Thymus (tissue), 11 donors: ENCODE data around the gene PDE1A. TPM values are rescaled to one million over a fixed set of nuclear protein-coding genes. Genes with fewer than 3 reads are reported as not detected.

ENCODE experiments used
- DNase-seq, 9 donors: peaks; one replicate each; pipeline ENCODE4 v3.0.0-alpha.2; 2013; ENCODE audit warnings: low spot score in 9 of 9, low read depth in 6 of 9, missing footprints in 1 of 9
- H3K27ac ChIP-seq, 2 donors: one replicate each; pipeline ENCODE4 v1.5.1; 2013; ENCODE audit warnings: control low read depth in 1 of 2, low read depth in 1 of 2, low read length in 1 of 2, mild to moderate bottlenecking in 1 of 2, moderate library complexity in 1 of 2
- H3K27me3 ChIP-seq, 2 donors: one replicate each; pipeline ENCODE4 v1.5.1; 2013; ENCODE audit warnings: low read length in 1 of 2; ENCODE audit not compliant: control insufficient read depth in 2 of 2, insufficient read depth in 1 of 2
- H3K36me3 ChIP-seq, 2 donors: one replicate each; pipeline ENCODE4 v1.5.1; 2013; ENCODE audit warnings: low read length in 1 of 2, mild to moderate bottlenecking in 1 of 2, moderate library complexity in 1 of 2; ENCODE audit not compliant: control insufficient read depth in 2 of 2, insufficient read depth in 2 of 2
- H3K4me1 ChIP-seq, 2 donors: one replicate each; pipeline ENCODE4 v1.5.1; 2013; ENCODE audit warnings: low read length in 2 of 2; ENCODE audit not compliant: control insufficient read depth in 2 of 2, insufficient read depth in 2 of 2
- H3K4me3 ChIP-seq, 2 donors: one replicate each; pipeline ENCODE4 v1.5.1; 2013; ENCODE audit warnings: low read length in 2 of 2, control low read depth in 1 of 2, mild to moderate bottlenecking in 1 of 2
- H3K9me3 ChIP-seq, 2 donors: one replicate each; pipeline ENCODE4 v1.5.1; 2013; ENCODE audit warnings: low read length in 1 of 2, mild to moderate bottlenecking in 1 of 2; ENCODE audit not compliant: control insufficient read depth in 2 of 2, insufficient read depth in 1 of 2
- WGBS: extraction: QIAGEN DNeasy Blood & Tissue Kit; methylation state at CpG from one replicate; pipeline ENCODE4 v1.1.7; 2013; 5-methylcytosine and 5-hydroxymethylcytosine counted together
- polyA plus RNA-seq: library from polyadenylated mRNA; stranded (reverse); fragments of 200-250 nt; gene quantifications from one replicate; pipeline ENCODE4 v1.2.3, GENCODE V29; 2013
- total RNA-seq: library from RNA; stranded (reverse); fragments of 120-200 nt; gene quantifications from one replicate; pipeline ENCODE4 v1.2.4, GENCODE V29; 2013
- donor health status: healthy.

The PDE1A gene
- total and polyA plus RNA-seq, 2 donors: 7.7 to 13.0 TPM

DNA sequence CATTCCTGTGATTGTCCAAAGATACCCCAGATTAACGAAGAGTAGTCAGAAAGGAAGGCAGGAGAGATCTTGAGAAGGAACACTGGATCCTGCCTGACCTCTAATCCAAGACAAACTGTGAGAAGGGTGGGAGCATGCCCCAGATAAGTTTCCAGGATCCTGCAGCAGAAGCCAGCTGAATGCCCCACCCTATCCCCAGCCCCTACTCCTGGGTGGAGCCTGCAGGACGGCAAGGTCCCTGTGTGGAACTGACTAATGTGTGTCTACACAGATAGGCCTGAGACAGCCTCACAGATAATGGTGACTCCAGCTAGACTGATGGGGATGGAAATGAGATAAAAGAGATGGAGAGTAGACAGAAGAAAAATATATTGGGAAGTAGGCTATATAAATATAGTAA is 174.3 kb downstream of the PDE1A start:
- Histone ChIP-seq H3K27ac (no peak overlapping the region), H3K36me3 (no peaks in the 10 kb centered on the region), H3K27me3 (no peaks in the 10 kb centered on the region), H3K4me3 (no peak overlapping the region), H3K4me1 (no peaks in the 10 kb centered on the region), H3K9me3 (no peaks in the 10 kb centered on the region)
- WGBS: 94% methylated on average over 2 of the region's 2 CpGs
- DNase-seq: no peak

DNA sequence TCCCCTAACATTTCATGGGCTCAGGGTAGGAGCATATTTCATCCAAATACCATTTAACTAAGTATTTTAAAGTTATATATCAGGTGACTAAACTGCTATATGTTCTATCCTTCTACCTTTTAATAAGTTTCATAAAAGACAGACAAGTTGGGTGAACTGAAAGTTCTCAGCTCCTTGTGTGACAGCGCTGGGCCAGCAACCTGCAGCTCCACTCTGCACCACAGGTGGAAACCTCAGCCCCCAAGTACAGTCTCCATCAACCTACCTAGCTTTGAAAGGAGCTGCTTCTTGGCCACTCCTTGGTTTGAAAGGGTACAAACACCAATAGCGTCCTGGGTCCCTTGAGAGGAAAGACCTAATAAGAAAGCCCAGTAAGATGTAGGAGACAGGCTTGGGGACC is 177.9 kb downstream of the PDE1A start:
- no peaks in the 10 kb centered on the region for H3K27me3 ChIP-seq
- 97% methylated on average over 2 of the region's 2 CpGs for WGBS
- no peaks in the 10 kb centered on the region for H3K36me3 ChIP-seq
- H3K4me1 ChIP-seq: no peaks in the 10 kb centered on the region
- H3K27ac ChIP-seq: no peak overlapping the region
- H3K9me3 ChIP-seq: no peaks in the 10 kb centered on the region
- H3K4me3 ChIP-seq: no peak overlapping the region
- DNase-seq: no peak

- H3K27me3 ChIP-seq: no peaks in the 10 kb centered on the region
- H3K36me3 ChIP-seq: no peaks in the 10 kb centered on the region
- 96% methylated on average over 6 of the region's 6 CpGs for WGBS
- no peak for DNase-seq
- H3K4me3 ChIP-seq: no peak overlapping the region
- no peaks in the 10 kb centered on the region for H3K4me1 ChIP-seq
- no peak overlapping the region for H3K27ac ChIP-seq
- no peaks in the 10 kb centered on the region for H3K9me3 ChIP-seq
Observed at GRCh38 chr2:182248362-182248761, 178.5 kb downstream of the PDE1A start.

DNA sequence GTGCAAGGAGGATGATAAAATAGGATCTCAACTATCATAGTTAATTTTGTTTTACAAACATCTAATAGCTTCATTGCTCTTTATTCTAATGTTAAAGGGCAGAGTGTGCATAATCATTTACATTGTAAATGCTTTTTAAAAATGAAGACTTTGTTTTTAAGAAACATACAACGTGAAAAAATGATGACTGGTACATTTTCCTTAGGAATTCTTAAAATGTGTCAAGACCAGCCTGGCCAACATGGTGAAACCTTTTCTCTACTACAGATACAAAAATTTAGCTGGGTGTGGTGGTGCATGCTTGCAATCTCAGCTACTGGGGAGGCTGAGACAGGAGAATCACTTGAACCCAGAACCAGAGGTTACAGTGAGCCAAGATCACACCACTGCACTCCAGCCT is 179.0 kb downstream of the PDE1A start:
- Histone ChIP-seq H3K27me3 (no peaks in the 10 kb centered on the region), H3K4me3 (no peak overlapping the region), H3K27ac (no peak overlapping the region), H3K4me1 (no peaks in the 10 kb centered on the region), H3K9me3 (no peaks in the 10 kb centered on the region), H3K36me3 (no peaks in the 10 kb centered on the region)
- WGBS: 89% methylated on average over 1 of the region's 1 CpG
- no peak for DNase-seq

DNA sequence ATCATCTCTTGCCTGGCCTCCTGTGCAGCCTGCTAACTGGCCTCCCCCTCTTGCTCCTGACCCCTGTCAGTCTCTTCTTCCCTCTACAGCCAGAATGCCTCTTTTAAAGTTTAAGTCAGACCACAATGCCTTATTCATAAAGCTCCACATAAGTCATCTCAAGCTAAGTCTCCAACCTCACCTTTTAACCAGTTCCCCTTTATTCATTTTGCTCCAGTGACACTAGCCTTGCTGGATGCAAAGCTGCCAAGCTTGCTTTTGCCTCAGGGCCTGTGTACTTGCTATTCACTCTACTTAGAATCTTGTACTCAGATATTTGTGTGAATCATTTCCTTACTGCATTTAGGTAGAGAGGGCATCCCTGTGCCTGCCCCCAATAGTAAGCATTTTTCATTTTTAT is 180.9 kb downstream of the PDE1A start:
- Histone ChIP-seq H3K27ac (no peak overlapping the region), H3K27me3 (no peaks in the 10 kb centered on the region), H3K4me1 (no peaks in the 10 kb centered on the region), H3K36me3 (no peaks in the 10 kb centered on the region), H3K9me3 (no peaks in the 10 kb centered on the region), H3K4me3 (no peak overlapping the region)
- DNase-seq: no peak

GRCh38 chr2:182242609-182243008 is 184.2 kb downstream of the PDE1A start:
- Histone ChIP-seq H3K4me3 (no peak overlapping the region), H3K9me3 (no peaks in the 10 kb centered on the region), H3K27ac (no peak overlapping the region), H3K27me3 (no peaks in the 10 kb centered on the region), H3K4me1 (no peaks in the 10 kb centered on the region), H3K36me3 (no peaks in the 10 kb centered on the region)
- WGBS: 56% methylated on average over 5 of the region's 5 CpGs
- DNase-seq: no peak

- Histone ChIP-seq H3K27me3 (no peaks in the 10 kb centered on the region), H3K4me1 (no peaks in the 10 kb centered on the region), H3K9me3 (no peaks in the 10 kb centered on the region), H3K36me3 (no peaks in the 10 kb centered on the region), H3K4me3 (no peak overlapping the region), H3K27ac (no peak overlapping the region)
- 91% methylated on average over 1 of the region's 1 CpG for WGBS
- DNase-seq: no peak
Observed at GRCh38 chr2:182241936-182242335, 184.9 kb downstream of the PDE1A start.

DNA sequence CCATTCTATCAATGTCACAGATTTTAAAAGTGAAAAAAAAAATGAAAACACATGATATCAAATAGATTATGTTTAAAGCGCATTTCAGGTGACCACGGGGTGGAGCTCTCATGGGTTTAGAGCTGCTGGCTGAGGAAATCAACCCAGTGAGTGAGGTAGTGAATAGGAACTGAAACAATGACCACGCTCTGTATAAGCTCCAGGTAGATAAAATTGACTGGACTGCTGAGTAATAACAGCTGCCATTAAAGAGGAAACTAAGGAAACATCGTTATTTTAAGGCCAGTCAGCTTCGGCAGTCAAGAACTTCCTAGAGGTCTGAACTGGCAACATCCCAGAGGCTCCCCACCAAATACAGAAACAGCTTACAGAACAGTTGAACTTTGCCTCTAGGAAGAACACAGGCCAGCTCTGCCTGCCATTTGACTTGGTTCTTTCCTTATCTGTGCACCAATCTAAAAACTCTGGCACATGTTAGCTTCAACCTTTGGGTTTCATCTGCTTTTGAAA is 185.9 kb downstream of the PDE1A start:
- H3K27me3 ChIP-seq: no peaks in the 10 kb centered on the region
- H3K27ac ChIP-seq: no peak overlapping the region
- DNase-seq: peak in 4 of 9 donors; percentile 3 to 30 (median 10)
- 27% methylated on average over 5 of the region's 5 CpGs for WGBS
- no peak overlapping the region for H3K4me3 ChIP-seq
- H3K4me1 ChIP-seq: no peaks in the 10 kb centered on the region
- no peaks in the 10 kb centered on the region for H3K9me3 ChIP-seq
- H3K36me3 ChIP-seq: no peaks in the 10 kb centered on the region

- no peak overlapping the region for H3K27ac ChIP-seq
- H3K36me3 ChIP-seq: no peaks in the 10 kb centered on the region
- H3K9me3 ChIP-seq: no peaks in the 10 kb centered on the region
Observed at GRCh38 chr2:182230561-182230960, 196.3 kb downstream of the PDE1A start.

GRCh38 chr2:182229297-182229696 is 197.5 kb downstream of the PDE1A start:
- no peaks in the 10 kb centered on the region for H3K36me3 ChIP-seq
- no peak overlapping the region for H3K27ac ChIP-seq
- H3K9me3 ChIP-seq: no peaks in the 10 kb centered on the region
- no peaks in the 10 kb centered on the region for H3K4me1 ChIP-seq
- DNase-seq: no peak
- no peaks in the 10 kb centered on the region for H3K27me3 ChIP-seq
- 88% methylated on average over 2 of the region's 2 CpGs for WGBS
- no peak overlapping the region for H3K4me3 ChIP-seq

More at GRCh38 chr2:182230561-182230960, 196.3 kb downstream of the PDE1A start:
- Histone ChIP-seq H3K4me1 (no peaks in the 10 kb centered on the region), H3K27me3 (no peaks in the 10 kb centered on the region), H3K4me3 (no peak overlapping the region)
- no peak for DNase-seq
